Measurements from ENCODE around the gene GREB1.

GREB1 gene

DNA sequence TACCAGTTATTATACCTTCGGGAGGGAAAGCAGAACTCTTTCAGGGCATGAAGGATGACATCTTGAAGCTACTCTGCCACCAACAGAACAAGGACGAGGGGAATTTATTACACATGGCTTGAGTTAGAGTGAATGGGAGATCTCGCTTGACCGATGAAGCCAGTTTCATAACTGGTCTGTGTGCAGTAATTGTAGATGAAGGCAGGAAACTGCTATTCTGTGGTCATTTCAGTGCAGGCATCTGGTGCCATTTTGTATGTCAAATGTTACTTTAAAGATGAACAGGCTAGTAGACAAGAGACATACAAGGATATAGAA is 20.5 kb downstream of the GREB1 start:
- H3K4me2 ChIP-seq (ENCODE audit: low read length) = no peak overlapping the region
- H3K4me1 ChIP-seq (ENCODE audit: control insufficient read depth, insufficient read depth, low read length) = peaks cover 4% of the 10 kb centered on the region
- no peak overlapping the region for H3K4me3 ChIP-seq (ENCODE audit: low read length)
- no peaks in the 10 kb centered on the region for H3K36me3 ChIP-seq (ENCODE audit: insufficient read depth, low read length)
- no peaks in the 10 kb centered on the region for H3K9me3 ChIP-seq (replicated peaks; ENCODE audit: low read length)
- no peak overlapping the region for H3K9ac ChIP-seq (ENCODE audit: low read depth, low read length)
- peaks cover 72% of the 10 kb centered on the region for H3K27me3 ChIP-seq (ENCODE audit: control insufficient read depth, insufficient read depth, low read length)

DNA sequence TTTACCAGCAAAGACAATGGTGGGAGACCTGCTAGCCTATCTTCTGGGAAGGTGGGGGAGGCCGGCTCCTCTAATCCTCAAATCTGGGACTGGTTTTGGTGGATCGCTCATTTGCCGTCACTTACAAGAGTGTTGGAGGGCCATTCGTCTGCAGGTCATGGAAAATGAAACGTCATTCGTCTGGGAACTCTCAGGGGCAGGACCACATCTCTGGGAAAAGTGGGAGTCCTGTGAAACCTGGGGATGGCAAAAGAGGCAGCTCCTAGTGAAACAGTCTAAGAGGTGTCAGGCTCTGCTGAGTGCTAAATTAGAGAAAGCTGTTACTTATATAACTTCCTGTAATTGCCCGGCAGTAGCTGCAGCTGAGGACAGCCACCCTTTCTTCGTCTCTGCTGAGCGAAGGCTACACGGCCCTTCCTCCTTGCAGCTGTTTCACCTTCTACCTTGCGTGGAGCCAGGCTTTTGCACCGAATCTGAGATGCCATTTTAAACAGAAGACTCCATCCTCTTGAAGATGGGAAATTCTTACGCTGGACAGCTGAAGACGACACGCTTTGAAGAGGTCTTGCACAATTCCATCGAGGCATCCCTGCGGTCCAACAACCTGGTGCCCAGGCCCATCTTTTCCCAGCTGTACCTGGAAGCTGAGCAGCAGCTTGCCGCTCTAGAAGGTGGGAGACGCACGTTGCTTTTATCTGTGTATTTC is 22.4 kb downstream of the GREB1 start:
- peaks cover 4% of the 10 kb centered on the region for H3K4me1 ChIP-seq (ENCODE audit: control insufficient read depth, insufficient read depth, low read length)
- no peaks in the 10 kb centered on the region for H3K36me3 ChIP-seq (ENCODE audit: insufficient read depth, low read length)
- H3K4me3 ChIP-seq (ENCODE audit: low read length) = no peak overlapping the region
- H3K4me2 ChIP-seq (ENCODE audit: low read length) = no peak overlapping the region
- no peaks in the 10 kb centered on the region for H3K9me3 ChIP-seq (replicated peaks; ENCODE audit: low read length)
- H3K27me3 ChIP-seq (ENCODE audit: control insufficient read depth, insufficient read depth, low read length) = peaks cover 66% of the 10 kb centered on the region
- H3K9ac ChIP-seq (ENCODE audit: low read depth, low read length) = no peak overlapping the region

DNA sequence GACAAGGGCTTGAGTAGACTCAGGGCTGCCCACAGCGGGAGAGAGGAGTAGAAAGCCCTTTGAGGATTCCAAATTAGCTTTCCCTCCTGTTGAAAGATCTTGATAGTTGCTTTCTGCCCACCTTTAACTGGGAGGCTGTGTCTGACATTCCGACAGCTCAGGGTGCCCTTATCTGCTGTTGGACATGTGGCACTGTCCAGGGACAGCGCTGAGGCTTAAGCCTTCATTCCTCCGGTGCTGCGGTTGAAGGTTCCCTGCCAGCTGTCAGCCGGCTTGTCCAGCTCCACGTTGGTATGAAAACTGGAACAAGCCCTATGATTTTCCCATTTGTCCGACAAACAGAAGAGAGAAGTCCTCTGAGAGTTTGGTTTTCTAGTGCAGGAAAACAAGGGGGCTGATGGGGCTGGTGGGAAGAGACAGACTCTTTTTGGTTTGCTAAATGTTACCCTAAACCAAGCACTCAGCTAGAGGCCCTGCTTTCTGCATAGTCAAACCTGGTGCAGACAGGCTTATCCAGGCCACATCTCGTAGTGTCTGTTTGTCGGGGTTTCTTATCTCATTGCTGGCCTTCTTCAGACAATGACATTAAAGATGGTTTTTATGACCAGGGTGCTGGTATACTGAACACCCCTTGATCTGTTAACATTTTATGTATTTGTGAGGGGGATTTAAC is 24.5 kb downstream of the GREB1 start:
- H3K27me3 ChIP-seq (ENCODE audit: control insufficient read depth, insufficient read depth, low read length) = peaks cover 66% of the 10 kb centered on the region
- H3K9me3 ChIP-seq (replicated peaks; ENCODE audit: low read length) = no peaks in the 10 kb centered on the region
- H3K4me2 ChIP-seq (ENCODE audit: low read length) = no peak overlapping the region
- no peak overlapping the region for H3K4me3 ChIP-seq (ENCODE audit: low read length)
- H3K36me3 ChIP-seq (ENCODE audit: insufficient read depth, low read length) = no peaks in the 10 kb centered on the region
- H3K4me1 ChIP-seq (ENCODE audit: control insufficient read depth, insufficient read depth, low read length) = peaks cover 4% of the 10 kb centered on the region
- H3K9ac ChIP-seq (ENCODE audit: low read depth, low read length) = no peak overlapping the region

DNA sequence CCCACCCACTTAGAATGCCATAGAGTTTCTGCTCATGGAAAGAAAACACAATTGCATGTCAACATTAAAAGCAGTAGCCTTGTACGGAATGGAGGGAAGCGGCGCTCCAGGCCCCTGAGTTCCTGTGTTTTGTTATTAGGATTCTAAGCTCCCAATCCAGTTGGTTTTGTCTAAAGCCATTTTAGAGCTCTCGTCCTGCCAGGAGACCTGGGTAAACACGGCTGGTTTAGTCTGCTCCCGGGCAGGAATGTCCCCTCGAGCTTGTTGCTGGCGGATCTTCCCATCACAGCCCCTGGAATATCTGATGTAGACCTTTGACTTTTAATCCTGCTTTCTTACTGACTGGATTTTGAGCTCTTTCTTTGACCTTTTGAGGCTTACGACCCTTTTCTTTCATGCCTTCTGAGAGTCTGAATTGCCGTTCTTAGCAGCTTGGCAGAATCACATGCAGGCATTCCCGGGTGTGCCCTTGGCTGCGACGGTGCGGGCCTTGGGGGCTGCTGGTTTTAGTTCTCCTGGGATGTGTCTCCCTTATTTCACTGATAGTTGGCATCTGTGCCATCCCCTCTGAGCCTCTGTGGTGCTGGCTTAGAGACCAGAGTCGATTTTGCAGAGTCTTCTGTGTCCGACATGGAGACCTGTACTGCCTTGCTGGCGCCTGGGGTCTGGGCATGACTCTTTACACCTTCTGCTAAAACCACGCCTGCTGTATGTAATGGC is 25.4 kb downstream of the GREB1 start:
- peaks cover 58% of the 10 kb centered on the region for H3K27me3 ChIP-seq (ENCODE audit: control insufficient read depth, insufficient read depth, low read length)
- H3K36me3 ChIP-seq (ENCODE audit: insufficient read depth, low read length) = no peaks in the 10 kb centered on the region
- no peak overlapping the region for H3K9ac ChIP-seq (ENCODE audit: low read depth, low read length)
- H3K9me3 ChIP-seq (replicated peaks; ENCODE audit: low read length) = no peaks in the 10 kb centered on the region
- no peak overlapping the region for H3K4me3 ChIP-seq (ENCODE audit: low read length)
- H3K4me1 ChIP-seq (ENCODE audit: control insufficient read depth, insufficient read depth, low read length) = no peaks in the 10 kb centered on the region
- no peak overlapping the region for H3K4me2 ChIP-seq (ENCODE audit: low read length)

DNA sequence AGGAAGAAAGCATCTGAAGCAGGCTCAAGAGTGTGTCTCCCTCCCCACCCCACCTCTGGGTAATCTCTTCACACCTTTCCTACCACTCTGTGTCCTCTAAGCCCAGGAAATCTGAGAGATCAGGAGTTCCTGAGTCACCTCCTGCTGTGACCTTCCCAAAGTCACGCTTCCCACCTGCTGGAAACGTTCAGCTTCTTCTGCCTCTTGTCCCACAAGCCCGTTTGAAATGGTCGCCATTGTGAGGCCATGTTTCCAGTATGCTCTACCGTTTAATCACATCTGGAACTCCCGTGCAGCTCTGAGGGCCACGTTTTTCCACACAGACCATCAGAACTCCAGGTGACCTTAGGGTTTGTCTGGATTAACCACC is 25.9 kb downstream of the GREB1 start:
- no peaks in the 10 kb centered on the region for H3K9me3 ChIP-seq (replicated peaks; ENCODE audit: low read length)
- H3K9ac ChIP-seq (ENCODE audit: low read depth, low read length) = no peak overlapping the region
- no peak overlapping the region for H3K4me3 ChIP-seq (ENCODE audit: low read length)
- no peaks in the 10 kb centered on the region for H3K4me1 ChIP-seq (ENCODE audit: control insufficient read depth, insufficient read depth, low read length)
- no peaks in the 10 kb centered on the region for H3K36me3 ChIP-seq (ENCODE audit: insufficient read depth, low read length)
- H3K4me2 ChIP-seq (ENCODE audit: low read length) = no peak overlapping the region
- peaks cover 54% of the 10 kb centered on the region for H3K27me3 ChIP-seq (ENCODE audit: control insufficient read depth, insufficient read depth, low read length)

DNA sequence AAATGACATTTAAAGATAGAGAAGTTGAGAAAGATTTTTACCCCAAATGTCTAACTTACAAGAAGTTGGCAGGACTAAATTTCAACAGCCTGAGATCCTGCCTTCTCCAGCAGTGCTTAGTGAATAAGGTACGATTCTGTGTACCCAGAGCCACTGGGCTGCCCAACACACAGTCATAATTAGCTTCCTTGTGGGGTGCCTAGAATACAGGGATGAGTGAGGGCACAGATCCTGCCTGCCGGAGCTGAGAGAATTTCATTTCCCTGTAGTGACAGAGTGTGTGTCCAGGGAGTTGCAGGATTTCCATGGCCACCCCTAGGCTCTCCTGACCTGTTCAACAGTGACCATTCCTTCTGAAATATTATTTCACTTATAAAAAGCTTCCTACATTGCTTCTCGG is 27.0 kb downstream of the GREB1 start:
- H3K4me3 ChIP-seq (ENCODE audit: low read length) = no peak overlapping the region
- H3K9ac ChIP-seq (ENCODE audit: low read depth, low read length) = no peak overlapping the region
- H3K36me3 ChIP-seq (ENCODE audit: insufficient read depth, low read length) = no peaks in the 10 kb centered on the region
- no peak overlapping the region for H3K4me2 ChIP-seq (ENCODE audit: low read length)
- H3K9me3 ChIP-seq (replicated peaks; ENCODE audit: low read length) = no peaks in the 10 kb centered on the region
- H3K4me1 ChIP-seq (ENCODE audit: control insufficient read depth, insufficient read depth, low read length) = no peaks in the 10 kb centered on the region
- H3K27me3 ChIP-seq (ENCODE audit: control insufficient read depth, insufficient read depth, low read length) = peaks cover 44% of the 10 kb centered on the region

DNA sequence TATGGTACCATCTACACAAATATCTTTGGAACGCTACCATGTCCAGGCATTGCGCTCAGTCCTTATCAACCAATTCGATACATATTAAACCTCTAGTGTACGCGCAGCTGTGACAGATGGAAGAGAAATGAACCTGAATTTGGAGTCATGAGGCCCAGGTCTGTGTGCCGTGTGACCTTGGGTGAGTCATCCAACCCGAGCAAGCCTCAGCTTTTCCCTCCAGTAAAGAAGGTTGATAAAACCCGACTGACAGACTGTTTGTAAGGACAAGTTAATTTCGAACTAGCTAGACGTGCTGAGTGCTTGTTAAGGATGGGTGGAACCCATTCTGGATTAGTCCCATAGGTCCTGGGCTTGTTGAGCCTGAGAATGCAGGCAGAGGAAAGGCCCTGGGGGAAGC is 28.2 kb downstream of the GREB1 start:
- Histone ChIP-seq H3K36me3 (ENCODE audit: insufficient read depth, low read length) (no peaks in the 10 kb centered on the region), H3K9me3 (replicated peaks; ENCODE audit: low read length) (no peaks in the 10 kb centered on the region), H3K9ac (ENCODE audit: low read depth, low read length) (no peak overlapping the region), H3K4me2 (ENCODE audit: low read length) (no peak overlapping the region), H3K27me3 (ENCODE audit: control insufficient read depth, insufficient read depth, low read length) (peaks cover 37% of the 10 kb centered on the region), H3K4me3 (ENCODE audit: low read length) (no peak overlapping the region), H3K4me1 (ENCODE audit: control insufficient read depth, insufficient read depth, low read length) (no peaks in the 10 kb centered on the region)

DNA sequence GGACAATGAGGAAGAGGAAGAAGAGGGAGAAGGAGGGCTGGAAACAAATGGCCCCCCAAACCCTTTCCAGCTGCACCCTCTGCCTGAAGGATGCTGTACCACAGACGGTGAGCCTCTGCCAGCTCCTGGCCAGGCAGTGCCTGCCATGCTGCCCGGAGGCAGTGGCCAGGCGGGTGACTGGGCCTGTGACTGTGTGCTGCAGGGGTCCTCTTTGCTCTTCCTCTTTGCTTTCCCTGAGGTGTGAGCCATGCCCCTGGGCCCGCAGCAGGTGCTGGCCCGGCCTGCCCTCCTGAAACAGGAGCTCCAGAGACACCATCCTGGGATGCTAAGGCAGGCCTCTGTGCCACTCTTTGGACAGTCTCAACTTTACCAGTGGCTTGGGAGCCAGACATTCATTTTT is 28.6 kb downstream of the GREB1 start:
- H3K4me1 ChIP-seq (ENCODE audit: control insufficient read depth, insufficient read depth, low read length) = no peaks in the 10 kb centered on the region
- H3K4me3 ChIP-seq (ENCODE audit: low read length) = no peak overlapping the region
- peaks cover 33% of the 10 kb centered on the region for H3K27me3 ChIP-seq (ENCODE audit: control insufficient read depth, insufficient read depth, low read length)
- no peak overlapping the region for H3K4me2 ChIP-seq (ENCODE audit: low read length)
- no peaks in the 10 kb centered on the region for H3K9me3 ChIP-seq (replicated peaks; ENCODE audit: low read length)
- no peak overlapping the region for H3K9ac ChIP-seq (ENCODE audit: low read depth, low read length)
- no peaks in the 10 kb centered on the region for H3K36me3 ChIP-seq (ENCODE audit: insufficient read depth, low read length)

DNA sequence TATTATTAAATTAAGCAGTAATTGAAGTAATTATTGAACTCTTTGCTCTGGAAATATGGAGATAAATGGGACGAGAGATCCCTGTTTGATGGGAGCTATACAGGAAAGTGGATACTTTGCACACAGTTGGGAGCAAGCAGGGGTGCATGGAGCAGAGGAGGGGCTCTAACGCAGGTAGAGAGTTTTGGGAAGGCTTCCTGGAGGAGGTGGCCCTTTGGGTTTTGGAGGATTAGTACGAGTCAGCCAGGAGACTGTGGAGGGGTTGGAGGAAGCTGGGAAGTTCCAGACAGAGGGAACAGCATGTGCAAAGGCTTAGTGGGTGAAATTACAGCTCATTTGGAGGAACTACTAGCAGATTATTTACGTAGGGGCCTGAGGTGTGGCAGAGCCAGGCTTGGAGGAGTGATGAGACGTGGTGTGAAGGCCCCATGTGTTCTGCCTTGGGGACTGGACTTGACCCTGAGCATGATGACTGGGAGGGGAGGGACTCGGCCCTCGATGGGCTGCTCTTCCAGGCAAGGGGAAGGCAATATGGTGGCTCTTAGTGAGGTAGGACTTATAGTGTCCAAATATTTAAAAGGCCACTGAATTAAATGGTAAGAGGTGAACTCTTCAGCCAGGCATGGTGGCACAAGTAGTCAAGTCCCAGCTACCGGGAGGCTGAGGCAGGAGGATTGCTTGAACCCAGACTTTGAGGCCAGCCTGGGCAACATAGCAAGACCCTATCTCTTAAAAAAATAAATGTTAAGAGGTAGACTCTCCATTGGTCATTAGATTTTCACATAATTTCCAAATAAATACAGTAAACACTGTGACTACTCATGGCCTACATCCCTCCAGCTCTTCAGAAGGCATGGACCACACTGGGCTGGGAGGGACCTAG is 30.2 kb downstream of the GREB1 start:
- no peak overlapping the region for H3K4me3 ChIP-seq (ENCODE audit: low read length)
- peaks cover 30% of the 10 kb centered on the region for H3K27me3 ChIP-seq (ENCODE audit: control insufficient read depth, insufficient read depth, low read length)
- no peaks in the 10 kb centered on the region for H3K4me1 ChIP-seq (ENCODE audit: control insufficient read depth, insufficient read depth, low read length)
- H3K9ac ChIP-seq (ENCODE audit: low read depth, low read length) = no peak overlapping the region
- H3K9me3 ChIP-seq (replicated peaks; ENCODE audit: low read length) = no peaks in the 10 kb centered on the region
- H3K36me3 ChIP-seq (ENCODE audit: insufficient read depth, low read length) = no peaks in the 10 kb centered on the region
- no peak overlapping the region for H3K4me2 ChIP-seq (ENCODE audit: low read length)

DNA sequence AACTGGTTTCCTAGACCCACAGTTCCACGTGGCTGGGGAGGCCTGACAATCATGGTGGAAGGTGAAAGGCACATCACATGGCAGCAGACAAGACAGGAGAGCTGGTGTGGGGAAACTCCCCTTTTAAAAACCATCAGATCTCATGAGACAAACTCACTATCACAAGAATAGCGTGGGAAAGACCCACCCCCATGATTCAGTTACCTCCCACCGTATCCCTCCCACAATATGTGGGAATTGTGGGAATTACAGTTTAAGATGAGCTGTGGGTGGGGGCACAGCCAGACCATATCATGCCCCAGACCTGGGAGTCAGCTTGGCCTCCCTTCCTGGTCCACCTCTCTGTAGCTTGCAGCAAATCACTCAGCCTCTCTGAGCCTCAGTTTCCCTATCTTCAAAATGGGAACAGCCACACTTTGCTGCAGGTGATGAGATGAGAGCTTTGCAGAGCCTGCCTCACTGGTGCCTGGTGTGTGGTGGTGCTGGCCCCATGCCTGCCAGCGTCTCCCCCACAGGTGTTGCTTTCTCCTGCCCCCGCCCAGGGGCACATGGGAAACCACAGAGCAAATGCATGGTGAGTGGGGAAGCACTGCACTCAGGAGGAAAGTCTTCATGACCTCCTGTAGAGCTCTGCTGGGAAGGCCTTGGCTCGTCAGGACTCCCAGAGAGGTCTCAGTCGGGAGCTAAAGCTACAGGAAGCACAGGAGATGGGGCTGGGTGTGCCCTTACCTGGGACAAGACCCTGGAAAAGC is 31.1 kb downstream of the GREB1 start:
- no peak overlapping the region for H3K4me2 ChIP-seq (ENCODE audit: low read length)
- H3K36me3 ChIP-seq (ENCODE audit: insufficient read depth, low read length) = no peaks in the 10 kb centered on the region
- no peak overlapping the region for H3K4me3 ChIP-seq (ENCODE audit: low read length)

DNA sequence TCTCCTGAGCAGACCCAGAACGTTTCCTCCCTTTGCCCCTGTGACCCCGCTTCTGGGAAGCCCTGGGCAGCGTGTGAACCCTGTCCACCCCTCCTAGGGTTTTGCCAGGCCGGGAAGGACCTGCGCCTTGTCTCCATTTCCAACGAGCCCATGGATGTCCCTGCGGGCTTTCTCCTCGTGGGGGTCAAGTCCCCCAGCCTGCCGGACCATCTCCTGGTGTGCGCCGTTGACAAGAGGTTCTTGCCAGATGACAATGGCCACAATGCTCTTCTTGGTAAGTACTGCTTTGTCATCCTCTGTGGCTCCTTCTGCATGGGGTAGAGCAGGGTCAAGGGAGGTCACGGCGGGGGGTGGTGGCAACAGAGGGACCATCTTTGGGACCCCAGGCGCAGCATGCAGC is 32.5 kb downstream of the GREB1 start:
- Histone ChIP-seq H3K36me3 (ENCODE audit: insufficient read depth, low read length) (no peaks in the 10 kb centered on the region), H3K4me3 (ENCODE audit: low read length) (no peak overlapping the region), H3K4me1 (ENCODE audit: control insufficient read depth, insufficient read depth, low read length) (no peaks in the 10 kb centered on the region), H3K9me3 (replicated peaks; ENCODE audit: low read length) (no peaks in the 10 kb centered on the region), H3K4me2 (ENCODE audit: low read length) (no peak overlapping the region), H3K9ac (ENCODE audit: low read depth, low read length) (no peak overlapping the region), H3K27me3 (ENCODE audit: control insufficient read depth, insufficient read depth, low read length) (peaks cover 26% of the 10 kb centered on the region)

More for the DNA sequence above, 31.1 kb downstream of the GREB1 start:
- H3K27me3 ChIP-seq (ENCODE audit: control insufficient read depth, insufficient read depth, low read length) = peaks cover 28% of the 10 kb centered on the region
- no peak overlapping the region for H3K9ac ChIP-seq (ENCODE audit: low read depth, low read length)
- H3K9me3 ChIP-seq (replicated peaks; ENCODE audit: low read length) = no peaks in the 10 kb centered on the region
- no peaks in the 10 kb centered on the region for H3K4me1 ChIP-seq (ENCODE audit: control insufficient read depth, insufficient read depth, low read length)

Measured in skeletal muscle satellite cell (primary cell).